Measurements from ENCODE around the gene MYO1H.
"Not testable (repeated sequence)": the region's sequence is repeated elsewhere in the genome, so short reads cannot be mapped to it uniquely, and the experiment has no call there.

The MYO1H gene

GRCh38 chr12:109305547-109305946, 42.2 kb upstream of the MYO1H start:
- no peaks in the 10 kb centered on the region for H3K36me3 ChIP-seq
- H3K9me3 ChIP-seq = no peaks in the 10 kb centered on the region
- peaks cover 16% of the 10 kb centered on the region for H3K27me3 ChIP-seq
- no peak for TF ChIP-seq CTCF (IDR thresholded peaks at IDR 0.05; ENCODE audit: low read depth, low read length)
- peaks cover 3% of the 10 kb centered on the region; the same call in 1 of the 2 replicates for H3K4me1 ChIP-seq
- H3K4me3 ChIP-seq (ENCODE audit: low read depth, low read length) = no peak overlapping the region
- no peak for DNase-seq

- no peak for TF ChIP-seq CTCF (IDR thresholded peaks at IDR 0.05; ENCODE audit: low read depth, low read length)
- no peak overlapping the region for H3K4me3 ChIP-seq (ENCODE audit: low read depth, low read length)
- H3K4me1 ChIP-seq = peaks cover 3% of the 10 kb centered on the region; the same call in 1 of the 2 replicates
- no peaks in the 10 kb centered on the region for H3K9me3 ChIP-seq
- no peaks in the 10 kb centered on the region for H3K36me3 ChIP-seq
- peak; percentile 50 for DNase-seq
- H3K27me3 ChIP-seq = peaks cover 19% of the 10 kb centered on the region
These were observed 40.6 kb upstream of the MYO1H start for GRCh38 chr12:109307051-109307450.

GRCh38 chr12:109308534-109309380, 38.9 kb upstream of the MYO1H start, which contains the start of gene FOXN4:
TSS of gene FOXN4 (minus strand) at chr12:109309284. CDS start at chr12:109308321, 963 bp downstream.
- H3K9me3 ChIP-seq = no peaks in the 10 kb centered on the region
- peak; percentile 10; the same call in 1 of the 2 replicates for TF ChIP-seq CTCF (IDR thresholded peaks at IDR 0.05; ENCODE audit: low read depth, low read length)
- no peaks in the 10 kb centered on the region for H3K36me3 ChIP-seq
- H3K27me3 ChIP-seq = peaks cover 19% of the 10 kb centered on the region
- H3K4me1 ChIP-seq = peaks cover 3% of the 10 kb centered on the region; the same call in 1 of the 2 replicates
- DNase-seq = peak; percentile 55
- H3K4me3 ChIP-seq (ENCODE audit: low read depth, low read length) = peak within 1 kb of the TSS; percentile 69

- H3K27me3 ChIP-seq = peaks cover 19% of the 10 kb centered on the region
- peaks cover 3% of the 10 kb centered on the region; the same call in 1 of the 2 replicates for H3K4me1 ChIP-seq
- peak; percentile 30 for DNase-seq
- no peaks in the 10 kb centered on the region for H3K9me3 ChIP-seq
- TF ChIP-seq CTCF (IDR thresholded peaks at IDR 0.05; ENCODE audit: low read depth, low read length) = no peak
- peak overlapping the region; percentile 69 for H3K4me3 ChIP-seq (ENCODE audit: low read depth, low read length)
- no peaks in the 10 kb centered on the region for H3K36me3 ChIP-seq
These were observed 38.1 kb upstream of the MYO1H start for GRCh38 chr12:109309381-109310246.

- H3K4me1 ChIP-seq = no peaks in the 10 kb centered on the region
- no peaks in the 10 kb centered on the region for H3K9me3 ChIP-seq
- H3K27me3 ChIP-seq = peaks cover 19% of the 10 kb centered on the region
- H3K36me3 ChIP-seq = no peaks in the 10 kb centered on the region
- peak; percentile 34 for DNase-seq
- no peak for TF ChIP-seq CTCF (IDR thresholded peaks at IDR 0.05; ENCODE audit: low read depth, low read length)
- H3K4me3 ChIP-seq (ENCODE audit: low read depth, low read length) = peak overlapping the region; percentile 66
These were observed 37.2 kb upstream of the MYO1H start for GRCh38 chr12:109310247-109311125.

GRCh38 chr12:109321294-109321693, 26.4 kb upstream of the MYO1H start:
- not testable (repeated sequence) for DNase-seq; H3K36me3 ChIP-seq; H3K27me3 ChIP-seq; H3K4me3 ChIP-seq (ENCODE audit: low read depth, low read length); H3K4me1 ChIP-seq; H3K9me3 ChIP-seq

Data from BE2C (cell line).